Rectal smooth muscle tissue (tissue), 1 donor: Measurements from ENCODE around the gene ZBTB38.

Experiments
- H3K27ac ChIP-seq: one replicate; pipeline ENCODE4 v1.7.0; 2013; ENCODE audit warnings: low read depth, low read length, inconsistent platforms
- H3K27me3 ChIP-seq: one replicate; pipeline ENCODE4 v1.7.0; 2013; ENCODE audit warnings: low read length; ENCODE audit not compliant: control insufficient read depth, insufficient read depth
- H3K36me3 ChIP-seq: one replicate; pipeline ENCODE4 v1.7.0; 2013; ENCODE audit warnings: low read length; ENCODE audit not compliant: control insufficient read depth, insufficient read depth
- H3K4me1 ChIP-seq: one replicate; pipeline ENCODE4 v1.7.0; 2013; ENCODE audit warnings: low read length; ENCODE audit not compliant: control insufficient read depth, insufficient read depth
- H3K4me3 ChIP-seq: one replicate; pipeline ENCODE4 v1.7.0; 2013; ENCODE audit warnings: low read length
- H3K9ac ChIP-seq: one replicate; pipeline ENCODE4 v1.7.0; 2013; ENCODE audit warnings: low read length

The ZBTB38 gene

GRCh38 chr3:141375381-141376301 lies 7.3 kb downstream of the ZBTB38 start:
- H3K9ac ChIP-seq = no peak overlapping the region
- no peaks in the 10 kb centered on the region for H3K36me3 ChIP-seq
- H3K4me1 ChIP-seq = no peaks in the 10 kb centered on the region
- no peaks in the 10 kb centered on the region for H3K27me3 ChIP-seq
- no peak overlapping the region for H3K27ac ChIP-seq
- H3K4me3 ChIP-seq = no peak overlapping the region

GRCh38 chr3:141377377-141377776 lies 9.1 kb downstream of the ZBTB38 start:
- H3K36me3 ChIP-seq = no peaks in the 10 kb centered on the region
- no peaks in the 10 kb centered on the region for H3K27me3 ChIP-seq
- no peaks in the 10 kb centered on the region for H3K4me1 ChIP-seq
- H3K9ac ChIP-seq = no peak overlapping the region
- no peak overlapping the region for H3K4me3 ChIP-seq
- no peak overlapping the region for H3K27ac ChIP-seq

- Histone ChIP-seq H3K9ac (no peak overlapping the region), H3K4me1 (no peaks in the 10 kb centered on the region), H3K27me3 (no peaks in the 10 kb centered on the region), H3K4me3 (no peak overlapping the region), H3K27ac (no peak overlapping the region), H3K36me3 (no peaks in the 10 kb centered on the region)
Measured at GRCh38 chr3:141378556-141378955, 10.3 kb downstream of the ZBTB38 start.

GRCh38 chr3:141379250-141379966 lies 11.1 kb downstream of the ZBTB38 start:
- Histone ChIP-seq H3K36me3 (no peaks in the 10 kb centered on the region), H3K27me3 (no peaks in the 10 kb centered on the region), H3K4me3 (no peak overlapping the region), H3K9ac (no peak overlapping the region), H3K4me1 (no peaks in the 10 kb centered on the region), H3K27ac (no peak overlapping the region)

- Histone ChIP-seq H3K36me3 (no peaks in the 10 kb centered on the region), H3K9ac (no peak overlapping the region), H3K27ac (no peak overlapping the region), H3K4me1 (no peaks in the 10 kb centered on the region), H3K27me3 (no peaks in the 10 kb centered on the region), H3K4me3 (no peak overlapping the region)
Measured at GRCh38 chr3:141380279-141380678, 12.0 kb downstream of the ZBTB38 start.

GRCh38 chr3:141380987-141381386 lies 12.7 kb downstream of the ZBTB38 start:
- Histone ChIP-seq H3K27me3 (no peaks in the 10 kb centered on the region), H3K9ac (no peak overlapping the region), H3K4me1 (no peaks in the 10 kb centered on the region), H3K27ac (no peak overlapping the region), H3K36me3 (no peaks in the 10 kb centered on the region), H3K4me3 (no peak overlapping the region)

GRCh38 chr3:141382571-141382970 lies 14.3 kb downstream of the ZBTB38 start:
- no peak overlapping the region for H3K9ac ChIP-seq
- H3K27ac ChIP-seq = no peak overlapping the region
- peaks cover 5% of the 10 kb centered on the region for H3K4me1 ChIP-seq
- no peaks in the 10 kb centered on the region for H3K27me3 ChIP-seq
- no peak overlapping the region for H3K4me3 ChIP-seq
- peaks cover 3% of the 10 kb centered on the region for H3K36me3 ChIP-seq

GRCh38 chr3:141383555-141384129 lies 15.3 kb downstream of the ZBTB38 start:
- Histone ChIP-seq H3K27ac (peak overlapping the region; percentile 41), H3K4me1 (peaks cover 6% of the 10 kb centered on the region), H3K4me3 (peak overlapping the region; percentile 38), H3K27me3 (no peaks in the 10 kb centered on the region), H3K9ac (no peak overlapping the region), H3K36me3 (peaks cover 3% of the 10 kb centered on the region)

GRCh38 chr3:141384157-141384556 lies 15.9 kb downstream of the ZBTB38 start:
- Histone ChIP-seq H3K27ac (peak overlapping the region; percentile 41), H3K4me3 (no peak overlapping the region), H3K9ac (no peak overlapping the region), H3K36me3 (peaks cover 3% of the 10 kb centered on the region), H3K4me1 (peaks cover 9% of the 10 kb centered on the region), H3K27me3 (no peaks in the 10 kb centered on the region)

- H3K4me3 ChIP-seq = no peak overlapping the region
- H3K4me1 ChIP-seq = peaks cover 9% of the 10 kb centered on the region
- no peaks in the 10 kb centered on the region for H3K27me3 ChIP-seq
- H3K27ac ChIP-seq = peak overlapping the region; percentile 41
- no peak overlapping the region for H3K9ac ChIP-seq
- peaks cover 3% of the 10 kb centered on the region for H3K36me3 ChIP-seq
Measured at GRCh38 chr3:141384575-141384974, 16.3 kb downstream of the ZBTB38 start.

GRCh38 chr3:141385406-141386125 lies 17.3 kb downstream of the ZBTB38 start:
- H3K9ac ChIP-seq = no peak overlapping the region
- H3K27me3 ChIP-seq = no peaks in the 10 kb centered on the region
- H3K36me3 ChIP-seq = peaks cover 4% of the 10 kb centered on the region
- no peak overlapping the region for H3K27ac ChIP-seq
- H3K4me1 ChIP-seq = peaks cover 9% of the 10 kb centered on the region
- peak overlapping the region; percentile 33 for H3K4me3 ChIP-seq

- Histone ChIP-seq H3K4me3 (peak overlapping the region; percentile 33), H3K27ac (peak overlapping the region; percentile 62), H3K4me1 (peaks cover 9% of the 10 kb centered on the region), H3K27me3 (no peaks in the 10 kb centered on the region), H3K9ac (no peak overlapping the region), H3K36me3 (peaks cover 5% of the 10 kb centered on the region)
Measured at GRCh38 chr3:141386126-141386488, 17.8 kb downstream of the ZBTB38 start.
